Pancreas (tissue), 10 donors: Measurements from ENCODE around the gene HPS4. TPM values are rescaled to one million over a fixed set of nuclear protein-coding genes. Genes with fewer than 3 reads are reported as not detected.

Experiments
- ATAC-seq, 4 donors: fragments of 200-7000 bp; cut with Tn5 transposase; one replicate each; pipeline versions ENCODE4 v1.8.0 to v1.9.1; 2020; ENCODE audit warnings: mild to moderate bottlenecking in 4 of 4, moderate library complexity in 4 of 4
- DNase-seq, 6 donors: peaks; one replicate each; pipeline ENCODE4 v3.0.0-alpha.2; 2020
- FAIRE-seq: peaks from 2 replicates; lab custom pipeline; 2012; peaks lifted over from hg19 to GRCh38; lab: Jason Lieb, UNC
- H3K27ac ChIP-seq, 4 donors: fragments of 200-600 bp; sonication (generic); 1 replicate in 3 of 4; 2 replicates in 1 of 4; pipeline versions ENCODE4 v1.5.0 to v1.8.0; 2020
- H3K27me3 ChIP-seq, 4 donors: fragments of 200-600 bp; one replicate each; pipeline ENCODE4 v1.8.0; 2021
- H3K36me3 ChIP-seq, 3 donors: fragments of 200-600 bp; sonication (generic) in 1 of 3; one replicate each; pipeline versions ENCODE4 v1.5.0 to v1.8.0; 2020 to 2021
- H3K4me1 ChIP-seq, 3 donors: fragments of 200-600 bp; one replicate each; pipeline ENCODE4 v1.8.0; 2021
- H3K4me3 ChIP-seq, 4 donors: fragments of 200-600 bp; sonication (generic) in 2 of 4; one replicate each; pipeline versions ENCODE4 v1.5.0 to v1.8.0; 2020 to 2021
- H3K9me3 ChIP-seq, 4 donors: fragments of 200-600 bp; one replicate each; pipeline ENCODE4 v1.8.0; 2021
- WGBS, 2 donors: extraction: QIAGEN DNeasy Blood & Tissue Kit; methylation state at CpG; one replicate each; pipeline ENCODE4 v1.1.7; 2013; 5-methylcytosine and 5-hydroxymethylcytosine counted together
- intact Hi-C, 3 donors: fragments of 100-400 bp; cut with DNase I; formaldehyde crosslinking; loops; one replicate each; pipeline versions ENCODE4 v1.11.1 to v1.14.2; 2022
- polyA plus RNA-seq, 2 donors: library from polyadenylated mRNA; stranded (reverse); fragments of 200-250 nt; gene quantifications; one replicate each; pipeline ENCODE4 v1.2.3, GENCODE V29; 2013
- total RNA-seq, 6 donors: library from RNA; stranded (reverse); fragmentation: NEBNext Ultra II Directional in 4 of 6; extraction: Animal tissue kit (Norgen Biotek cat#: 25700) in 4 of 6; gene quantifications; one replicate each; pipeline versions ENCODE4 v1.2.1 to v1.2.4, GENCODE V29; 2021 to 2023
- TF ChIP-seq, protein P1 (sequence below), 4 donors: fragments of 200-600 bp; sonication (generic) in 3 of 4; IDR thresholded peaks; one replicate each; pipeline versions ENCODE4 v1.5.0 to v1.8.0; 2021; ENCODE audit warnings: antibody characterized with exemption in 4 of 4
- donor health status: healthy with polysubstance abuse.
- donor health status: DM: no; HTN: no; CAD: no; lungs with moderate emphysema.
- donor health status: DM: no; HTN: no; CAD: no.
- donor health status: control.
- donor health status: control.
- donor health status: Bipolar disorder and iron deficiency.
- donor health status: DM: yes; HTN: yes; CAD: no.
- donor health status: DM: no; HTN: no; CAD: no.
- donor health status: DM: no; HTN: no; CAD: no.
- donor health status: DM: yes; HTN: yes; CAD: no.

Gene HPS4
- total and polyA plus RNA-seq, 8 donors, result 14.4 to 29.5 (median 20.5) TPM

DNA sequence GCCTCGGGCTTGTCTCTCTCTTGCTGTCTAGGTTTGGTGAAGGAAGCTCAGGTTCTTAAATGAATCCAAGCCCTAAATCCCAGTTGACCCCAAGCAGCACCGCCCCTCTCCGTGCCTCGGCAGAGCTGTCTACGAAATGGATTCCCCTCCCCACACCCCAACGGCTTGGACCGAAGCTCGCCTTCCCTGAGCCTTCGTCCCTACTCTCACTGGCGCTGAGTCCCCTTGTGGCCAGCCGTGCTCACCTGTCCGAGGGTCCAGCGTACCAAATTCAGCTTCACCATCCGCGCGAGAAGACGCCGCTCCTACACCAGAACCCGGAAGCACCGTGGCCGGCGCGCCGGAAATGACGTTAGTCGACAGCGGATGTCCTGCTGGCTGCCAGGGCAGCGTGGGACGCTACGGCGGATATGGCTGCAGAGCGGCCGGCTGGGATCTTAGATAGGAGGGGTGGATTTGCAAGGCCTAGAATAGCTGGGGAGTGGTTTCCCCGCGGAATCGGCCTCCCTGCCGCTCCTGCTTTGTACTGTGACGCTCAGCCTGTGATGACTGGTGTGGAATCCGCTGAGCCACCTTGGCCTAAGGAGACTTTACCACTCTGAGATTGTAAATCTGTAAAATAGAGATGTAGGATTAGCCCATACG, 28.7 kb upstream of the HPS4 start, which contains the start of gene TFIP11:
TFIP11 (minus strand) TSS at position 325 of the 645 bp plus-strand sequence. CDS start 2,201 bp downstream, outside the sequence.
- WGBS, 2 donors, result 0% methylated on average over 40 of the region's 40 CpGs
- no peaks in the 10 kb centered on the region for H3K9me3 ChIP-seq
- intact Hi-C loops, result no loop called here
- H3K4me3 ChIP-seq, result peak within 1 kb of the TSS; percentile 72 to 93 (median 83)
- DNase-seq (peak; percentile 90 to 99 (median 93)), FAIRE-seq (peak; percentile 13), ATAC-seq (peak; percentile 92 to 98 (median 96))
- H3K27ac ChIP-seq, result peak within 1 kb of the TSS; percentile 53 to 81 (median 61)
- peaks cover 0 to 28% (median 8%) of the 10 kb centered on the region in 3 donors for H3K36me3 ChIP-seq
- TF ChIP-seq, protein P1, sequence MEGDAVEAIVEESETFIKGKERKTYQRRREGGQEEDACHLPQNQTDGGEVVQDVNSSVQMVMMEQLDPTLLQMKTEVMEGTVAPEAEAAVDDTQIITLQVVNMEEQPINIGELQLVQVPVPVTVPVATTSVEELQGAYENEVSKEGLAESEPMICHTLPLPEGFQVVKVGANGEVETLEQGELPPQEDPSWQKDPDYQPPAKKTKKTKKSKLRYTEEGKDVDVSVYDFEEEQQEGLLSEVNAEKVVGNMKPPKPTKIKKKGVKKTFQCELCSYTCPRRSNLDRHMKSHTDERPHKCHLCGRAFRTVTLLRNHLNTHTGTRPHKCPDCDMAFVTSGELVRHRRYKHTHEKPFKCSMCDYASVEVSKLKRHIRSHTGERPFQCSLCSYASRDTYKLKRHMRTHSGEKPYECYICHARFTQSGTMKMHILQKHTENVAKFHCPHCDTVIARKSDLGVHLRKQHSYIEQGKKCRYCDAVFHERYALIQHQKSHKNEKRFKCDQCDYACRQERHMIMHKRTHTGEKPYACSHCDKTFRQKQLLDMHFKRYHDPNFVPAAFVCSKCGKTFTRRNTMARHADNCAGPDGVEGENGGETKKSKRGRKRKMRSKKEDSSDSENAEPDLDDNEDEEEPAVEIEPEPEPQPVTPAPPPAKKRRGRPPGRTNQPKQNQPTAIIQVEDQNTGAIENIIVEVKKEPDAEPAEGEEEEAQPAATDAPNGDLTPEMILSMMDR (IDR thresholded peaks at IDR 0.05), result no peak
- no peaks in the 10 kb centered on the region for H3K27me3 ChIP-seq
- H3K4me1 ChIP-seq, result peaks cover 12 to 36% (median 15%) of the 10 kb centered on the region in 3 donors

DNA sequence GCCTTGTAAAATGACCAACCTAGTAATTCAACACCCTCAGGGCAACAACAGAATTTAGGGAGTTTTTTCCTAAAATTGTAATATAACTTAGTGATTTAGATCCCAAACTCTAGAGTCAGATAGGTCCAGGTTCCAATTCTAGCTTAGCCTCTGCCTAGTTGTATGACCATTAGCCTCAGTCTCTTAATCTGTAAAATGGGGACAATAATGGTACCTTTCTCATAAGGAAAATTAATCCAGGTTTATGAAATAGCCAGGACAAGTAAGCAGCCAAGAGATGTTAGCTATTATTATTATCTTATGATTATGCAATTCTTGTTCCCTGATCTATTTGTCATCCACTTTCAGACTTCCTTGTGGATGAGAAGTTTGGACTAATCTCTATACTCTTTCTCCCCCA, 24.6 kb upstream of the HPS4 start:
- Histone ChIP-seq H3K9me3 (no peaks in the 10 kb centered on the region), H3K36me3 (peaks cover 6 to 68% (median 39%) of the 10 kb centered on the region in 3 donors), H3K4me3 (no peak overlapping the region), H3K4me1 (peaks cover 0 to 14% (median 10%) of the 10 kb centered on the region in 3 donors), H3K27me3 (no peaks in the 10 kb centered on the region), H3K27ac (no peak overlapping the region)
- TF ChIP-seq, protein P1 (IDR thresholded peaks at IDR 0.05), result no peak
- DNase-seq (no peak), ATAC-seq (no peak), FAIRE-seq (no peak)
- intact Hi-C loops, result no loop called here

DNA sequence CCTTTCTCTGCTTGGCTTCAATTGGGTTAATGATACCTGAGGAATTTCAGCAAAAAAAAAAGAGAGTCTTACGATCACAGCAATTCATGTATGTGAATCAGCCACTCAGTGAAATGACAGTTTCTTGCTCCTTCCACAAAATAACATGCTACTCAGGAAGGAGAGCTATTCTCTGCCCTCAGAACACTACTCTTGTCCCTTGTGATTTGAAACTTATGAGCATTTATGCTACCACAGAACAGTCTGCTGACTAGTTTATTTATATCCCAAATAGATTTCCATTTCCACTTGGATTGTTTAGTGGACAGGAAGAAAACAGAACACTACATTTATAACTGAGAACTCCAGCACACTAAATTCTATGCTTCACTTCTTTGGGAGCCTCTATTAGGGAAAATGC, 20.2 kb upstream of the HPS4 start:
- H3K27me3 ChIP-seq, result no peaks in the 10 kb centered on the region
- no peak for FAIRE-seq
- no peak for DNase-seq
- H3K4me1 ChIP-seq, result no peaks in the 10 kb centered on the region
- peaks cover 6 to 97% (median 64%) of the 10 kb centered on the region in 3 donors for H3K36me3 ChIP-seq
- no peak overlapping the region for H3K27ac ChIP-seq
- TF ChIP-seq, protein P1 (IDR thresholded peaks at IDR 0.05), result no peak
- intact Hi-C loops, result no loop called here
- 79 to 86% methylated on average over 1 of the region's 1 CpG for WGBS, 2 donors
- no peaks in the 10 kb centered on the region for H3K9me3 ChIP-seq
- no peak for ATAC-seq
- no peak overlapping the region for H3K4me3 ChIP-seq

DNA sequence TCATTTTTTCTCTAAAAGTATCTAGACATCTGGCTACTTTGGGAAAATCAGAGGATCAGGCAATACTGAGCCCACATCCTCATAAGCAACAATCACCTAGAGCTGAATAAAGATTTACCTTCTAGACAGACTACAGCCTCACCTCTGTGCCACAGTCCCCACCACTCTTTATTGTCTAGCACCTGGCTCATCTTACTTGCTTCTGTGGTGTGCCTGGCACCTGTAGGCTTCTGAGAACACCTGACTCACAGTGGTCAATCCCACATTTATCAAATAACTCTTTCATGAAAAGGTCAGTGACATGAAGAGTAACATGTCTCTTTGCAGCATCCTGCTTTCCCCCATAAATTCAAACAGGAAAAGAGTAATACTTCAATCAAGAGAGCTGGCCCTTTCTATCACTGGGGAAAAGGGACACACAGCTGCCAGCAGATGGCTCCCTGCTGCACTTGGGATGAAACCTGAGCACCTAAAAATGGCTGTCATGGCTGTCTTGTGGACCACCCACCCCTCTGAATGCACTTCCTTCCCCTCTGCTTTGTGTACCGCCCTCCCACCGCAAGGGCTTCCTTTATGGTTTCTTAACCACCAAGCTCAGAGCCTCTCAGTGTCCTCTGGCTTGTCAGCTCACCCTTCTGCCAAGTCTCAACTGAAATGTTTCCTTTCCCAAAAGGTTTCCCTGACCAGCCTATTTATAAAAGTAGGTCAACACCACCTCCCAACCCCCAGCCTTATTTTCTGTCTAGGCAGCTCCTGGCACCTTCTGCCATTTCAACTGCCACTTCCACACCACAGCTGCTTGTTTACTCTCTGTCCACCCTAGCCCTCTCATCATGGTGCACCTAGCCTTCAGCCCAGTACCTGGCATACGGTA, 19.3 kb upstream of the HPS4 start:
- no peak for FAIRE-seq
- Histone ChIP-seq H3K4me3 (no peak overlapping the region), H3K36me3 (peaks cover 6 to 96% (median 65%) of the 10 kb centered on the region in 3 donors), H3K27me3 (no peaks in the 10 kb centered on the region), H3K9me3 (no peaks in the 10 kb centered on the region), H3K4me1 (no peaks in the 10 kb centered on the region), H3K27ac (no peak overlapping the region)
- TF ChIP-seq, protein P1 (IDR thresholded peaks at IDR 0.05), result no peak
- intact Hi-C loops, result no loop called here
- ATAC-seq, result peak in 3 of 4 donors; percentile 55 to 79 (median 72)
- WGBS, 2 donors, result 48 to 51% methylated on average over 3 of the region's 3 CpGs
- DNase-seq, result no peak
